Esophagus muscularis mucosa (tissue), 4 donors: ENCODE data around the gene LAMA3. TPM values are rescaled to one million over a fixed set of nuclear protein-coding genes. Genes with fewer than 3 reads are reported as not detected.

ENCODE experiments used
- DNase-seq: peaks from one replicate; pipeline ENCODE4 v3.0.0-alpha.2; 2017; ENCODE audit errors: extremely low spot score
- H3K27ac ChIP-seq, 4 donors: fragments of 200-600 bp; sonication (generic); replicated peaks in 1 of 4; 1 replicate in 3 of 4; 2 replicates in 1 of 4; pipeline ENCODE4 v1.5.1; 2016 to 2019; ENCODE audit warnings: mild to moderate bottlenecking in 1 of 4
- H3K27me3 ChIP-seq, 4 donors: fragments of 200-600 bp; sonication (generic); one replicate each; pipeline versions ENCODE4 v1.5.1 to v1.6.0; 2016 to 2019
- H3K36me3 ChIP-seq, 4 donors: fragments of 200-600 bp; sonication (generic); one replicate each; pipeline ENCODE4 v1.5.1; 2016 to 2019
- H3K4me1 ChIP-seq, 4 donors: fragments of 200-600 bp; sonication (generic); one replicate each; pipeline ENCODE4 v1.5.1; 2016 to 2019
- H3K4me3 ChIP-seq, 4 donors: fragments of 200-600 bp; sonication (generic); 1 replicate in 2 of 4; 2 replicates in 2 of 4; pipeline ENCODE4 v1.5.1; 2016 to 2019; ENCODE audit warnings: mild to moderate bottlenecking in 4 of 4, moderate library complexity in 1 of 4
- H3K9me3 ChIP-seq, 4 donors: fragments of 200-600 bp; sonication (generic); 1 replicate in 3 of 4; 2 replicates in 1 of 4; pipeline ENCODE4 v1.5.1; 2016 to 2019
- EP300 ChIP-seq: sonication (generic); formaldehyde crosslinking; IDR thresholded peaks from one replicate; pipeline ENCODE4 v1.6.1; 2017; ENCODE audit warnings: antibody characterized with exemption
- POLR2A ChIP-seq: fragments of 450-650 bp; IDR thresholded peaks from one replicate; pipeline ENCODE4 v1.6.1; 2017; ENCODE audit warnings: antibody characterized with exemption, moderate library complexity, mild to moderate bottlenecking, low read depth
- POLR2AphosphoS5 ChIP-seq, 2 donors: sonication (generic); formaldehyde crosslinking; IDR thresholded peaks; one replicate each; pipeline ENCODE4 v1.6.1; 2017; ENCODE audit warnings: antibody characterized with exemption in 2 of 2
- WGBS: methylation state at CpG from one replicate; pipeline ENCODE4 v1.1.5; 2018; 5-methylcytosine and 5-hydroxymethylcytosine counted together
- intact Hi-C: fragments of 100-400 bp; cut with DNase I; formaldehyde crosslinking; loops from one replicate; pipeline ENCODE4 v1.15.1; 2023
- total RNA-seq, 4 donors: library from RNA; depleted of rRNA; stranded (reverse); fragments of >200 nt; gene quantifications; one replicate each; pipeline versions ENCODE4 v1.1.0 to v1.2.1, GENCODE V29; 2016
- TF ChIP-seq, protein P1 (sequence below), 3 experiments: fragments of 200-600 bp in 2 of 3; fragments of 450-650 bp in 1 of 3; sonication (generic) in 2 of 3; IDR thresholded peaks; one replicate each; pipeline ENCODE4 v1.5.1; 2017 to 2019; ENCODE audit warnings: antibody characterized with exemption in 3 of 3, mild to moderate bottlenecking in 2 of 3, moderate library complexity in 1 of 3

Gene LAMA3
- total RNA-seq, 4 donors from 2014 or later: 7.5 to 12.9 (median 11.7) TPM

DNA sequence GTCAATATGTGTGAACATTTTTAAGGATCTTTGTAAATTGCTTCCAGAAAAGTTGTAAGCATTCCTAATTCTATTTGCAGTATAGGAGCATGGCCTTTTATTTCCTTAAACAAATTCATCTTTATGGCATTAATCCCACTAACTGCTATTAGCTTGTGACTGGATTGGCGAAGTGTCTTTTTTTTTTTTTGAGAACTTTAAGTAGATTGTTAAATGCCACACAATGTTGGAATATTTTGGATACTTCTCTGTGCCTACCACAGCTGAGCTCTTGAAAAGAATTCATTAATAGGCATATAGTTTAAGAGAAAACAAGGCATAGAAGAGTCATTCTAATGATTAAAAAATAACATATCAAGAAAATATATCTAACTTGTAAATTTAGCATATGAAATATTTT, 129.7 kb downstream of the LAMA3 start:
- Histone ChIP-seq H3K9me3 (no peaks in the 10 kb centered on the region), H3K4me1 (peaks cover 0 to 13% (median 2%) of the 10 kb centered on the region in 4 donors), H3K27ac (no peak overlapping the region), H3K4me3 (no peak overlapping the region), H3K27me3 (no peaks in the 10 kb centered on the region), H3K36me3 (peaks cover 0 to 15% (median 0%) of the 10 kb centered on the region in 4 donors)
- TF ChIP-seq, protein P1, sequence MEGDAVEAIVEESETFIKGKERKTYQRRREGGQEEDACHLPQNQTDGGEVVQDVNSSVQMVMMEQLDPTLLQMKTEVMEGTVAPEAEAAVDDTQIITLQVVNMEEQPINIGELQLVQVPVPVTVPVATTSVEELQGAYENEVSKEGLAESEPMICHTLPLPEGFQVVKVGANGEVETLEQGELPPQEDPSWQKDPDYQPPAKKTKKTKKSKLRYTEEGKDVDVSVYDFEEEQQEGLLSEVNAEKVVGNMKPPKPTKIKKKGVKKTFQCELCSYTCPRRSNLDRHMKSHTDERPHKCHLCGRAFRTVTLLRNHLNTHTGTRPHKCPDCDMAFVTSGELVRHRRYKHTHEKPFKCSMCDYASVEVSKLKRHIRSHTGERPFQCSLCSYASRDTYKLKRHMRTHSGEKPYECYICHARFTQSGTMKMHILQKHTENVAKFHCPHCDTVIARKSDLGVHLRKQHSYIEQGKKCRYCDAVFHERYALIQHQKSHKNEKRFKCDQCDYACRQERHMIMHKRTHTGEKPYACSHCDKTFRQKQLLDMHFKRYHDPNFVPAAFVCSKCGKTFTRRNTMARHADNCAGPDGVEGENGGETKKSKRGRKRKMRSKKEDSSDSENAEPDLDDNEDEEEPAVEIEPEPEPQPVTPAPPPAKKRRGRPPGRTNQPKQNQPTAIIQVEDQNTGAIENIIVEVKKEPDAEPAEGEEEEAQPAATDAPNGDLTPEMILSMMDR (IDR thresholded peaks at IDR 0.05): no peak
- TF ChIP-seq POLR2AphosphoS5 (IDR thresholded peaks at IDR 0.05) (no peak), POLR2A (no peak), EP300 (no peak)
- intact Hi-C loops: loop anchor here (10.0 kb wide), 2 partner anchors 124 to 304 kb away; no protein-coding TSS in a partner anchor
- DNase-seq: no peak
- WGBS: 71% methylated on average over 1 of the region's 1 CpG

GRCh38 chr18:23822590-23823385, 133.5 kb downstream of the LAMA3 start:
- intact Hi-C loops: loop anchor here (5.0 kb wide), 1 partner anchor 295 kb away; no protein-coding TSS in a partner anchor
- Histone ChIP-seq H3K4me1 (peaks cover 19 to 36% (median 32%) of the 10 kb centered on the region in 4 donors), H3K36me3 (no peaks in the 10 kb centered on the region), H3K4me3 (no peak overlapping the region), H3K27me3 (no peaks in the 10 kb centered on the region), H3K9me3 (no peaks in the 10 kb centered on the region), H3K27ac (peak overlapping the region in 1 of 4 donors; percentile 11)
- DNase-seq: peak; percentile 31
- TF ChIP-seq EP300: no peak
- no peak for TF ChIP-seq POLR2AphosphoS5 (IDR thresholded peaks at IDR 0.05)
- no peak for TF ChIP-seq POLR2A
- TF ChIP-seq, protein P1 (IDR thresholded peaks at IDR 0.05): no peak
- WGBS: 86% methylated on average over 10 of the region's 10 CpGs

DNA sequence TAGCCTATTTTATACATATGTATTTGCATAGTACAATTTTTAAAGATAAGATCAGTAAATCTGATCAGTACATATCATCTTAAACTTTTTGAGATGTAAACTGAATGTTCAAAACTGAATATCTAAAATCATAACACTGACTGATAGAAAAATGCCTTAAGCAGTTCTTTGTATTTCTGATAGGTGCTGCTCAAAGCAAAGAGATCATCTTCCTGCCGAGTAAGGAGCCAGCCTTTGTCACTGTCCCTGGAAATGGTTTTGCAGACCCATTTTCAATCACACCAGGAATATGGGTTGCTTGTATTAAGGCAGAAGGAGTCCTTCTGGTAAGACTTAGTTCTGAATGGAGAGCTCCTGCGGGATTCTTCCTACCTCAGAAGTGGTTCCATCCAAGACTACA, 135.0 kb downstream of the LAMA3 start:
- 90% methylated on average over 2 of the region's 2 CpGs for WGBS
- TF ChIP-seq POLR2AphosphoS5 (IDR thresholded peaks at IDR 0.05): no peak
- no peak for TF ChIP-seq POLR2A
- TF ChIP-seq, protein P1 (IDR thresholded peaks at IDR 0.05): no peak
- TF ChIP-seq EP300: no peak
- no peak overlapping the region for H3K27ac ChIP-seq
- intact Hi-C loops: loop anchor here (5.0 kb wide), 1 partner anchor 293 kb away; no protein-coding TSS in a partner anchor
- DNase-seq: peak; percentile 82
- H3K4me3 ChIP-seq: no peak overlapping the region
- peaks cover 19 to 34% (median 31%) of the 10 kb centered on the region in 4 donors for H3K4me1 ChIP-seq
- no peaks in the 10 kb centered on the region for H3K9me3 ChIP-seq
- H3K36me3 ChIP-seq: no peaks in the 10 kb centered on the region
- H3K27me3 ChIP-seq: no peaks in the 10 kb centered on the region

DNA sequence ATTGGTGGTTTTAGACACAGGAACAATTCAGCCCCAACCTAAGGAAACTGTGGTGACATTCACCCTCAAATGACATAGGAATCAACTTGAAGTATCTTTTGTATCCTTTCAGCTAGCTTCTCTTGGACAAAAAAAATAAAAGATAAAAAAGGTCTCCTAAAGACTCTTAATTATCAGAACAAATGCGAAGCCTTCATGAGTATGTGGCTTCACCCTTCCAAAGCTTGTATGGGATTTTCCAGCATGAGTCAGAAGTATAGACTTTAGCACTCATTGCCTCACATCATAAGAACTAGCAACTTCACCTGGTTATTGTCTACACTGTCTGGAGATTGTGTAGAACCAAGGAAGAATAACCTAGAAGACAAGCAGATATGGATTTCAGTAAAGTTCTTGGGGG, 135.4 kb downstream of the LAMA3 start:
- Histone ChIP-seq H3K27ac (peak overlapping the region in 2 of 4 donors; percentile 73 to 81), H3K27me3 (no peaks in the 10 kb centered on the region), H3K4me3 (no peak overlapping the region), H3K36me3 (no peaks in the 10 kb centered on the region), H3K9me3 (no peaks in the 10 kb centered on the region), H3K4me1 (peaks cover 19 to 34% (median 31%) of the 10 kb centered on the region in 4 donors)
- peak; percentile 37 for DNase-seq
- intact Hi-C loops: loop anchor here (5.0 kb wide), 2 partner anchors 93 to 293 kb away; no protein-coding TSS in a partner anchor
- TF ChIP-seq POLR2A (no peak), POLR2AphosphoS5 (IDR thresholded peaks at IDR 0.05) (peak in 1 of 2 donors; percentile 35)
- 88% methylated on average over 1 of the region's 1 CpG for WGBS

- WGBS: 80% methylated on average over 2 of the region's 2 CpGs
- intact Hi-C loops: loop anchor here (5.0 kb wide), 1 partner anchor 92 kb away; no protein-coding TSS in a partner anchor
- Histone ChIP-seq H3K4me1 (peaks cover 19 to 34% (median 31%) of the 10 kb centered on the region in 4 donors), H3K36me3 (no peaks in the 10 kb centered on the region), H3K27me3 (no peaks in the 10 kb centered on the region), H3K27ac (peak overlapping the region; percentile 73 to 81 (median 78)), H3K9me3 (no peaks in the 10 kb centered on the region), H3K4me3 (no peak overlapping the region)
- TF ChIP-seq EP300 (no peak), POLR2AphosphoS5 (IDR thresholded peaks at IDR 0.05) (no peak), POLR2A (no peak)
- TF ChIP-seq, protein P1 (IDR thresholded peaks at IDR 0.05): no peak
- no peak for DNase-seq
Measured at GRCh38 chr18:23825496-23825895, 136.2 kb downstream of the LAMA3 start.
